Fibroblast of villous mesenchyme (primary cell): ENCODE measurements around the gene TINAG. TPM values are rescaled to one million over a fixed set of nuclear protein-coding genes. Genes with fewer than 3 reads are reported as not detected.
A peak's percentile ranks its signal among the peaks of the same experiment; 100 is the strongest.
"Not testable (repeated sequence)": the region's sequence is repeated elsewhere in the genome, so short reads cannot be mapped to it uniquely, and the experiment has no call there.

Experiments used
- DNase-seq: peaks from one replicate; pipeline ENCODE4 v3.0.0-alpha.2; 2010; ENCODE audit warnings: low read depth
- H3K4me3 ChIP-seq: 2 replicates; pipeline ENCODE4 v1.5.1; 2011; ENCODE audit warnings: low read depth, mild to moderate bottlenecking, low read length
- CTCF ChIP-seq: IDR thresholded peaks from 2 replicates; pipeline ENCODE4 v1.5.1; 2012; ENCODE audit warnings: low read depth, mild to moderate bottlenecking, low read length; ENCODE audit not compliant: insufficient read depth
- total RNA-seq: library from RNA; depleted of rRNA; stranded (reverse); fragments of >200 nt; gene quantifications from 2 replicates; pipeline ENCODE4 v1.2.3, GENCODE V29; 2012

TINAG gene
- total RNA-seq, 1 donor: not detected

GRCh38 chr6:54327631-54328030 is 19.4 kb downstream of the TINAG start:
- TF ChIP-seq CTCF: no peak
- peak; percentile 16 for DNase-seq
- H3K4me3 ChIP-seq: no peak overlapping the region

GRCh38 chr6:54331571-54331970 is 23.3 kb downstream of the TINAG start:
- H3K4me3 ChIP-seq: not testable (repeated sequence)
- DNase-seq: peak; percentile 81

GRCh38 chr6:54335871-54336270 is 27.6 kb downstream of the TINAG start:
- TF ChIP-seq CTCF: no peak

GRCh38 chr6:54353975-54354374 is 45.7 kb downstream of the TINAG start:
- TF ChIP-seq CTCF: no peak
- H3K4me3 ChIP-seq: no peak overlapping the region
- no peak for DNase-seq

More at GRCh38 chr6:54335871-54336270, 27.6 kb downstream of the TINAG start:
- peak; percentile 96 for DNase-seq
- H3K4me3 ChIP-seq: no peak overlapping the region

GRCh38 chr6:54354608-54355007 is 46.4 kb downstream of the TINAG start:
- TF ChIP-seq CTCF: no peak
- no peak for DNase-seq

GRCh38 chr6:54357141-54357540 is 48.9 kb downstream of the TINAG start:
- DNase-seq: no peak
- TF ChIP-seq CTCF: no peak
- H3K4me3 ChIP-seq: no peak overlapping the region

More at GRCh38 chr6:54354608-54355007, 46.4 kb downstream of the TINAG start:
- no peak overlapping the region for H3K4me3 ChIP-seq

- TF ChIP-seq CTCF: no peak
- no peak for DNase-seq
- no peak overlapping the region for H3K4me3 ChIP-seq
Measured at GRCh38 chr6:54361188-54361587, 52.9 kb downstream of the TINAG start.
